Measurements from ENCODE around the gene THADA. TPM values are rescaled to one million over a fixed set of nuclear protein-coding genes. Genes with fewer than 3 reads are reported as not detected.

Gene THADA
- total and polyA plus RNA-seq, 7 experiments from 2014 or later, result 11.7 to 43.0 (median 39.6) TPM

GRCh38 chr2:43279317-43279840, 316.5 kb downstream of the THADA start:
- Mint-ChIP-seq H3K9me3 (peaks cover 0 to 13% (median 5%) of the 10 kb centered on the region in 11 donors), H3K4me1 (peaks cover 0 to 16% (median 0%) of the 10 kb centered on the region in 7 donors), H3K36me3 (peaks cover 21 to 70% (median 58%) of the 10 kb centered on the region in 5 donors), H3K27ac (no peak overlapping the region), H3K27me3 (no peaks in the 10 kb centered on the region), H3K4me3 (no peak overlapping the region)
- H3K4me1 ChIP-seq (ENCODE audit: control insufficient read depth in 2 of 2, insufficient read depth in 2 of 2, low read length in 2 of 2), result no peaks in the 10 kb centered on the region
- H3K36me3 ChIP-seq (ENCODE audit: control insufficient read depth in 2 of 3, insufficient read depth in 3 of 3, low read length in 3 of 3), result peaks cover 0 to 53% (median 8%) of the 10 kb centered on the region in 3 experiments
- DNase-seq (no peak), ATAC-seq (no peak)
- intact Hi-C loops (cut with micrococcal nuclease), result no loop called here
- peaks cover 0 to 4% (median 0%) of the 10 kb centered on the region in 3 experiments for H3K9me3 ChIP-seq (ENCODE audit: control insufficient read depth in 2 of 3, low read length in 3 of 3)
- no peaks in the 10 kb centered on the region for H3K27me3 ChIP-seq (ENCODE audit: control insufficient read depth in 2 of 2, insufficient read depth in 2 of 2, low read length in 2 of 2)
- H3K27ac ChIP-seq (ENCODE audit: low read depth, low read length), result no peak overlapping the region
- CTCF ChIA-PET, result no interaction called here
- POLR2A ChIA-PET, result no interaction called here
- no peak overlapping the region for H3K4me3 ChIP-seq (ENCODE audit: low read length)

- H3K9me3 Mint-ChIP-seq, result peaks cover 0 to 10% (median 5%) of the 10 kb centered on the region in 11 donors
- H3K4me1 Mint-ChIP-seq, result peaks cover 0 to 18% (median 0%) of the 10 kb centered on the region in 7 donors
- POLR2A ChIA-PET, result no interaction called here
These were observed 317.1 kb downstream of the THADA start for GRCh38 chr2:43278564-43279220.

GRCh38 chr2:43276962-43277391, 318.9 kb downstream of the THADA start:
- no peak for DNase-seq
- H3K27ac Mint-ChIP-seq, result no peak overlapping the region
- no peaks in the 10 kb centered on the region for H3K9me3 Mint-ChIP-seq
- Histone ChIP-seq H3K9me3 (ENCODE audit: control insufficient read depth in 2 of 3, low read length in 3 of 3) (no peaks in the 10 kb centered on the region), H3K4me3 (ENCODE audit: low read length) (no peak overlapping the region), H3K36me3 (ENCODE audit: control insufficient read depth in 2 of 3, insufficient read depth in 3 of 3, low read length in 3 of 3) (peaks cover 0 to 42% (median 0%) of the 10 kb centered on the region in 3 experiments), H3K4me1 (ENCODE audit: control insufficient read depth in 2 of 2, insufficient read depth in 2 of 2, low read length in 2 of 2) (no peaks in the 10 kb centered on the region), H3K27ac (ENCODE audit: low read depth, low read length) (no peak overlapping the region), H3K27me3 (ENCODE audit: control insufficient read depth in 2 of 2, insufficient read depth in 2 of 2, low read length in 2 of 2) (no peaks in the 10 kb centered on the region)
- H3K4me1 Mint-ChIP-seq, result peaks cover 0 to 13% (median 0%) of the 10 kb centered on the region in 7 donors
- ChIA-PET CTCF (no interaction called here), POLR2A (no interaction called here)
- no peak overlapping the region for H3K4me3 Mint-ChIP-seq
- no peaks in the 10 kb centered on the region for H3K27me3 Mint-ChIP-seq
- peaks cover 4 to 58% (median 44%) of the 10 kb centered on the region in 5 donors for H3K36me3 Mint-ChIP-seq
- intact Hi-C loops (cut with micrococcal nuclease), result no loop called here
- ATAC-seq, result no peak

More at GRCh38 chr2:43278564-43279220, 317.1 kb downstream of the THADA start:
- DNase-seq (no peak), ATAC-seq (no peak)
- Mint-ChIP-seq H3K27me3 (no peaks in the 10 kb centered on the region), H3K4me3 (no peak overlapping the region), H3K27ac (no peak overlapping the region), H3K36me3 (peaks cover 18 to 70% (median 54%) of the 10 kb centered on the region in 5 donors)
- H3K27me3 ChIP-seq (ENCODE audit: control insufficient read depth in 2 of 2, insufficient read depth in 2 of 2, low read length in 2 of 2), result no peaks in the 10 kb centered on the region
- peaks cover 0 to 52% (median 3%) of the 10 kb centered on the region in 3 experiments for H3K36me3 ChIP-seq (ENCODE audit: control insufficient read depth in 2 of 3, insufficient read depth in 3 of 3, low read length in 3 of 3)
- H3K9me3 ChIP-seq (ENCODE audit: control insufficient read depth in 2 of 3, low read length in 3 of 3), result no peaks in the 10 kb centered on the region
- no peaks in the 10 kb centered on the region for H3K4me1 ChIP-seq (ENCODE audit: control insufficient read depth in 2 of 2, insufficient read depth in 2 of 2, low read length in 2 of 2)
- no peak overlapping the region for H3K27ac ChIP-seq (ENCODE audit: low read depth, low read length)
- intact Hi-C loops (cut with micrococcal nuclease), result no loop called here
- CTCF ChIA-PET, result no interaction called here
- no peak overlapping the region for H3K4me3 ChIP-seq (ENCODE audit: low read length)

GRCh38 chr2:43276266-43276941, 319.4 kb downstream of the THADA start:
- H3K27me3 Mint-ChIP-seq, result no peaks in the 10 kb centered on the region
- no peak overlapping the region for H3K27ac Mint-ChIP-seq
- POLR2A ChIA-PET, result no interaction called here

GRCh38 chr2:43274721-43275120, 321.1 kb downstream of the THADA start:
- Histone ChIP-seq H3K4me1 (ENCODE audit: control insufficient read depth in 2 of 2, insufficient read depth in 2 of 2, low read length in 2 of 2) (no peaks in the 10 kb centered on the region), H3K4me3 (ENCODE audit: low read length) (no peak overlapping the region), H3K9me3 (ENCODE audit: control insufficient read depth in 2 of 3, low read length in 3 of 3) (no peaks in the 10 kb centered on the region), H3K27me3 (ENCODE audit: control insufficient read depth in 2 of 2, insufficient read depth in 2 of 2, low read length in 2 of 2) (no peaks in the 10 kb centered on the region), H3K36me3 (ENCODE audit: control insufficient read depth in 2 of 3, insufficient read depth in 3 of 3, low read length in 3 of 3) (peaks cover 0 to 50% (median 0%) of the 10 kb centered on the region in 3 experiments), H3K27ac (ENCODE audit: low read depth, low read length) (no peak overlapping the region)
- peaks cover 0 to 53% (median 26%) of the 10 kb centered on the region in 5 donors for H3K36me3 Mint-ChIP-seq
- intact Hi-C loops (cut with micrococcal nuclease), result no loop called here
- ChIA-PET POLR2A (no interaction called here), CTCF (no interaction called here)
- ATAC-seq (no peak), DNase-seq (no peak)
- no peak overlapping the region for H3K4me3 Mint-ChIP-seq
- H3K9me3 Mint-ChIP-seq, result peaks cover 0 to 2% (median 0%) of the 10 kb centered on the region in 11 donors
- peaks cover 0 to 19% (median 0%) of the 10 kb centered on the region in 7 donors for H3K4me1 Mint-ChIP-seq
- H3K27me3 Mint-ChIP-seq, result no peaks in the 10 kb centered on the region
- no peak overlapping the region for H3K27ac Mint-ChIP-seq

More at GRCh38 chr2:43276266-43276941, 319.4 kb downstream of the THADA start:
- Histone ChIP-seq H3K4me3 (ENCODE audit: low read length) (no peak overlapping the region), H3K36me3 (ENCODE audit: control insufficient read depth in 2 of 3, insufficient read depth in 3 of 3, low read length in 3 of 3) (peaks cover 0 to 39% (median 0%) of the 10 kb centered on the region in 3 experiments), H3K27me3 (ENCODE audit: control insufficient read depth in 2 of 2, insufficient read depth in 2 of 2, low read length in 2 of 2) (no peaks in the 10 kb centered on the region), H3K4me1 (ENCODE audit: control insufficient read depth in 2 of 2, insufficient read depth in 2 of 2, low read length in 2 of 2) (no peaks in the 10 kb centered on the region), H3K9me3 (ENCODE audit: control insufficient read depth in 2 of 3, low read length in 3 of 3) (no peaks in the 10 kb centered on the region), H3K27ac (ENCODE audit: low read depth, low read length) (no peak overlapping the region)
- Mint-ChIP-seq H3K36me3 (peaks cover 0 to 56% (median 40%) of the 10 kb centered on the region in 5 donors), H3K4me3 (no peak overlapping the region), H3K4me1 (peaks cover 0 to 13% (median 0%) of the 10 kb centered on the region in 7 donors), H3K9me3 (no peaks in the 10 kb centered on the region)
- no peak for ATAC-seq
- intact Hi-C loops (cut with micrococcal nuclease), result no loop called here
- CTCF ChIA-PET, result interaction anchor here (0.6 kb wide), 2 partner anchors 35 to 56 kb away, joined by 3 to 4 read pairs; no protein-coding TSS in a partner anchor
- DNase-seq, result no peak

- ATAC-seq (no peak), DNase-seq (no peak)
- H3K27ac Mint-ChIP-seq, result peak overlapping the region in 4 of 9 donors; percentile 6 to 32 (median 12)
- H3K4me1 Mint-ChIP-seq, result peaks cover 0 to 22% (median 0%) of the 10 kb centered on the region in 7 donors
- H3K9me3 ChIP-seq (ENCODE audit: control insufficient read depth in 2 of 3, low read length in 3 of 3), result no peaks in the 10 kb centered on the region
- H3K4me3 Mint-ChIP-seq, result no peak overlapping the region
- no peak overlapping the region for H3K27ac ChIP-seq (ENCODE audit: low read depth, low read length)
- ChIA-PET POLR2A (no interaction called here), CTCF (no interaction called here)
- intact Hi-C loops (cut with micrococcal nuclease), result no loop called here
- no peaks in the 10 kb centered on the region for H3K4me1 ChIP-seq (ENCODE audit: control insufficient read depth in 2 of 2, insufficient read depth in 2 of 2, low read length in 2 of 2)
- H3K9me3 Mint-ChIP-seq, result peaks cover 0 to 2% (median 0%) of the 10 kb centered on the region in 11 donors
- H3K4me3 ChIP-seq (ENCODE audit: low read length), result no peak overlapping the region
- peaks cover 0 to 51% (median 0%) of the 10 kb centered on the region in 3 experiments for H3K36me3 ChIP-seq (ENCODE audit: control insufficient read depth in 2 of 3, insufficient read depth in 3 of 3, low read length in 3 of 3)
- H3K27me3 ChIP-seq (ENCODE audit: control insufficient read depth in 2 of 2, insufficient read depth in 2 of 2, low read length in 2 of 2), result no peaks in the 10 kb centered on the region
- no peaks in the 10 kb centered on the region for H3K27me3 Mint-ChIP-seq
- peaks cover 0 to 52% (median 23%) of the 10 kb centered on the region in 5 donors for H3K36me3 Mint-ChIP-seq
These were observed 321.8 kb downstream of the THADA start for GRCh38 chr2:43274055-43274454.
